Small intestine (tissue), 7 donors: ENCODE measurements around the gene LINC01488. TPM values are rescaled to one million over a fixed set of nuclear protein-coding genes. Genes with fewer than 3 reads are reported as not detected.

Source experiments
- DNase-seq, 2 donors: peaks; one replicate each; pipeline versions ENCODE4 v3.0.0 to v3.0.0-alpha.2; 2013
- FAIRE-seq: peaks from 2 replicates; lab custom pipeline; 2012; peaks lifted over from hg19 to GRCh38; lab: Jason Lieb, UNC
- H3K27ac ChIP-seq, 3 donors: one replicate each; pipeline ENCODE4 v1.5.1; 2013; ENCODE audit warnings: low read length in 2 of 3, mild to moderate bottlenecking in 2 of 3, control low read depth in 1 of 3, inconsistent platforms in 1 of 3, low read depth in 1 of 3, moderate library complexity in 1 of 3
- H3K27me3 ChIP-seq, 3 donors: one replicate each; pipeline ENCODE4 v1.6.1; 2013; ENCODE audit warnings: low read length in 3 of 3, inconsistent platforms in 1 of 3; ENCODE audit not compliant: control insufficient read depth in 3 of 3, insufficient read depth in 3 of 3
- H3K36me3 ChIP-seq, 3 donors: one replicate each; pipeline ENCODE4 v1.6.1; 2013; ENCODE audit warnings: low read length in 3 of 3, inconsistent platforms in 1 of 3, low read depth in 1 of 3, mild to moderate bottlenecking in 1 of 3, moderate library complexity in 1 of 3; ENCODE audit not compliant: control insufficient read depth in 3 of 3, insufficient read depth in 2 of 3
- H3K4me1 ChIP-seq, 3 donors: one replicate each; pipeline ENCODE4 v1.6.1; 2013; ENCODE audit warnings: low read length in 2 of 3, inconsistent platforms in 1 of 3, low read depth in 1 of 3, mild to moderate bottlenecking in 1 of 3, moderate library complexity in 1 of 3; ENCODE audit not compliant: control insufficient read depth in 3 of 3, insufficient read depth in 2 of 3
- H3K4me3 ChIP-seq, 3 donors: one replicate each; pipeline ENCODE4 v1.5.1; 2013; ENCODE audit warnings: low read length in 3 of 3, control low read depth in 1 of 3, inconsistent platforms in 1 of 3, low read depth in 1 of 3, mild to moderate bottlenecking in 1 of 3, moderate library complexity in 1 of 3
- H3K9me3 ChIP-seq, 2 donors: one replicate each; pipeline ENCODE4 v1.6.1; 2013; ENCODE audit warnings: low read depth in 1 of 2, low read length in 1 of 2; ENCODE audit not compliant: control insufficient read depth in 2 of 2, insufficient read depth in 1 of 2
- WGBS, 3 donors: extraction: QIAGEN DNeasy Blood & Tissue Kit; methylation state at CpG; one replicate each; pipeline ENCODE4 v1.1.7; 2013; 5-methylcytosine and 5-hydroxymethylcytosine counted together
- polyA plus RNA-seq, 4 donors: library from polyadenylated mRNA; stranded (reverse) in 3 of 4; unstranded in 1 of 4; fragments of 200-250 nt in 3 of 4; fragments of 120-200 nt in 1 of 4; gene quantifications; one replicate each; pipeline versions ENCODE4 v1.2.1 to v1.2.3, GENCODE V29; 2013
- donor health status: healthy with polysubstance abuse.
- donor health status: control.
- donor health status: control.
- donor health status: Bipolar disorder and iron deficiency.
- donor health status: healthy.

The LINC01488 gene
- polyA plus RNA-seq, 4 donors, result 0.03 TPM; not detected in 3

GRCh38 chr11:69449320-69450063 lies 32.0 kb upstream of the LINC01488 start:
- Histone ChIP-seq H3K9me3 (peaks cover 0 to 8% of the 10 kb centered on the region in 2 donors), H3K4me3 (no peak overlapping the region), H3K27me3 (no peaks in the 10 kb centered on the region), H3K27ac (peak overlapping the region in 2 of 3 donors; percentile 26 to 39), H3K36me3 (no peaks in the 10 kb centered on the region), H3K4me1 (peaks cover 0 to 32% (median 0%) of the 10 kb centered on the region in 3 donors)
- 41 to 56% (median 47%) methylated on average over 29 of the region's 29 CpGs for WGBS, 3 donors
- no peak for FAIRE-seq
- no peak for DNase-seq

DNA sequence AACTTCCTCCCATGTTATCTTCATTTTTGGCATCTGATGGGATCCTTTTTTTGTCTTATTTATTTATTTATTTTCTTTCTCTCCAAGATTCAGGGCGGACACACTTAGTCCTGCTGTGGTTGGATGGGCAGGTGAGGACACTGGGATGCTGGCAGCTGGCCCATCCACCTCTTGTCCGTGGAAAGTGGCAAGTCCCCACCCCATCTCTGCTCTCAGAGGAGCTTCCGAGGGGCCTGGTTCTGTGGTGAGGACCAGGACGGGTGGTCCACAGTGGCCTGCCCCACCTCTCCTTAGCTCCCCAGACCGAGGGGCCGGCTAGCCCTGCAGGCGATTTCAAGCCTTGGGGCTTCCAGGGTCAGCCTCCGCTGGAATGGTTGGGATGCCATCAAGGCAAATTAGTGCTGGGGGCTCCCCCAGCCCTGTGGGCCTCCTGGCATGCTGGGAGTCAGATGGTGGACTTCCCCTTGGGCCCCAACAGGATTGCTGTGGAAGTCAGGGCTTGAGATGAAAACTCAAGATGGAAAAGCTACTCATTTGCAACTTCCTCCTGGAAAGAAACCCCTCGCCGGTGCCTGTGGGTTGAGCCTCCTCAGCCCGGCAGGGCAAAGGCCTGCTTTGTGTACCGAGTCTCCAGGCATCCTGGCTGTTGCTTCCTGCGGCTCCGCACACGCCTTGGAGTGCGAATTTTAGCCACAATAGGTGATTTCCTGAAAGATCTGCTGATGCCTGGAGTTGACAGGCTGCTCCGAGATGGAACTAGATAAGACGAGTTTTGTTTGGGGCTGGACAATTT lies 31.2 kb upstream of the LINC01488 start:
- Histone ChIP-seq H3K9me3 (peaks cover 0 to 8% of the 10 kb centered on the region in 2 donors), H3K4me3 (no peak overlapping the region), H3K4me1 (peaks cover 0 to 28% (median 0%) of the 10 kb centered on the region in 3 donors), H3K27ac (peak overlapping the region in 2 of 3 donors; percentile 6 to 14), H3K27me3 (no peaks in the 10 kb centered on the region), H3K36me3 (no peaks in the 10 kb centered on the region)
- DNase-seq, result no peak
- FAIRE-seq, result no peak
- 74 to 83% (median 76%) methylated on average over 18 of the region's 18 CpGs for WGBS, 3 donors

GRCh38 chr11:69450857-69451220 lies 30.6 kb upstream of the LINC01488 start:
- DNase-seq (no peak), FAIRE-seq (no peak)
- Histone ChIP-seq H3K27ac (peak overlapping the region in 1 of 3 donors; percentile 4), H3K4me3 (no peak overlapping the region), H3K36me3 (no peaks in the 10 kb centered on the region), H3K4me1 (peaks cover 0 to 28% (median 0%) of the 10 kb centered on the region in 3 donors), H3K9me3 (peaks cover 0 to 8% of the 10 kb centered on the region in 2 donors), H3K27me3 (no peaks in the 10 kb centered on the region)
- 83 to 93% (median 91%) methylated on average over 6 of the region's 6 CpGs for WGBS, 3 donors

DNA sequence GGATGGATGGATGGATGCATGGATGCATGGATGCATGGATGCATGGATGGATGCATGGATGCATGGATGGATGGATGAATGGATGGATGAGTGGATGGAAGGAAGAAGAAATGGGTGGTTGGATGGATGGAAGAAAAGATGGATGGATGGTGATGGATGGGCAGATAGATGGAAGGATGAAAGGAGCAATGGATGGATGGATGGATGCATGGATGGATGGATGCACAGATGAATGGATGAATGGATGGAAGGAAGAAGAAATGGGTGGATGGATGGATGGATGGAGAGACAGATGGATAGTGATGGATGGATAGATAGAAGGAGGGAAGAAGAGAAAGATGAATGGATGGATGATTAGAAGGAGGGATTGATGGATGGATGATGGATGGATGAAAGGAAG lies 30.2 kb upstream of the LINC01488 start:
- H3K36me3 ChIP-seq, result no peaks in the 10 kb centered on the region
- FAIRE-seq (no peak), DNase-seq (no peak)
- peaks cover 0 to 8% of the 10 kb centered on the region in 2 donors for H3K9me3 ChIP-seq
- H3K4me1 ChIP-seq, result peaks cover 0 to 28% (median 0%) of the 10 kb centered on the region in 3 donors
- no peak overlapping the region for H3K4me3 ChIP-seq
- H3K27me3 ChIP-seq, result no peaks in the 10 kb centered on the region
- H3K27ac ChIP-seq, result no peak overlapping the region

DNA sequence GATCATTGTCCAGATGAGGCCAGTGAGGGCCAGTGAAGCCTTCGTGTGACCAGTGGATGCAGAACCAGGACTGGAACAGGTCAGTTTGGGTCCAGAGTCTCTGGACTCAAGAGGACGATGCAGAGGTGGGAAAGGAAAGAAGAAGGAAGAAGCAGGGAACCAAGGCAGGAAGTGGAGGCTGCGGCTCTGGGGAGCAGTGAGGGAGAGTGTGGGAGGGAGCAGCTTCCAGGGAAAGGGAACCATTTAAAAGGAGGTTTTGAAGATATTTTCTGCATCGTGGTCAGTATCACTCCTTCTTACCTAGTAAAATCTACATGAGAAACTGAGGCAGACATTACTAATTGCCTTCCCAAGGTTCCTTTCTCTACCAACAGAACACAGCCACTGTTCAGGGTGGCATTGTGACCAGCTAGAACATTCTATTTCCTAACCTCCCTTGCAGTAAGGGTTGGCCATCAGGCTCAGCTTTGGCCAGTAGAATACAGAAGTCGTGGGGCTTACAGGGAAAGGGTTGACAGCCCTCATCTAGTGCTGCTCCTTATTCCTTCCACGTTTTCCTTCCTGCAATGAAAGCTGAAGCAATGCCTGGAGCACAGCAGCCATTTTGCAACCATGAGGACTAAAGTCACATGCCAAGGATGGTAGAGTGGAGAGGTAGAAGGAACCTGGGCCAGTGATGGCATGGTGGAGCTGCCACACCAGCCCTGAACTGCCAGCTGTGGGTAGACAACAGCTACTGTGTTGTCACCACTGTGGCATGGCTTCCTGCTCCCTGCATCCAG lies 29.1 kb upstream of the LINC01488 start:
- 76 to 89% (median 77%) methylated on average over 6 of the region's 6 CpGs for WGBS, 3 donors
- DNase-seq, result no peak
- Histone ChIP-seq H3K4me3 (no peak overlapping the region), H3K27me3 (no peaks in the 10 kb centered on the region), H3K36me3 (no peaks in the 10 kb centered on the region), H3K4me1 (peaks cover 0 to 28% (median 0%) of the 10 kb centered on the region in 3 donors), H3K27ac (no peak overlapping the region), H3K9me3 (peaks cover 0 to 12% of the 10 kb centered on the region in 2 donors)
- FAIRE-seq, result no peak

DNA sequence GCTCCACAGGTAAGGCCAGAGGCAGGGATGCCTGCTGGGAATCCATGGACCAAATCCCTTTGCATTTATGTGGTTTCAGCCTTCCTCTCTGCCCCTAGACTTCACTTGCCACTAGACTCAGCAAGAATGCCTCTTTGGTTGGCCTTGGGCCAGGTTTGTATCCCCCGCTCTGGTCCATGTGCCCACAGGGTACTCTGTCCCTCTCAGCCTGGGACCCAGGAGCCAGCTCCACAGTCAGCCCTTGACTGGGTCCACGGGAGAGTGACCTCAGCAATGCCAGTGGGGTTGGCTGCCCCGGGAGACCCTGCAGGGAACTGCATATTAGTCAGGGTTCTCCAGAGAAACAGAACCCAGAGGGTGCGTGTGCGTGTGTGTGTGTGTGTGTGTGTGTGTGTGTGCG lies 28.3 kb upstream of the LINC01488 start:
- FAIRE-seq (no peak), DNase-seq (no peak)
- peaks cover 0 to 28% (median 0%) of the 10 kb centered on the region in 3 donors for H3K4me1 ChIP-seq
- H3K27ac ChIP-seq, result no peak overlapping the region
- no peak overlapping the region for H3K4me3 ChIP-seq
- H3K27me3 ChIP-seq, result no peaks in the 10 kb centered on the region
- 82 to 87% (median 86%) methylated on average over 6 of the region's 6 CpGs for WGBS, 3 donors
- H3K9me3 ChIP-seq, result peaks cover 0 to 12% of the 10 kb centered on the region in 2 donors
- H3K36me3 ChIP-seq, result no peaks in the 10 kb centered on the region

GRCh38 chr11:69454018-69454417 lies 27.4 kb upstream of the LINC01488 start:
- peaks cover 0 to 28% (median 0%) of the 10 kb centered on the region in 3 donors for H3K4me1 ChIP-seq
- FAIRE-seq (no peak), DNase-seq (peak; percentile 76 to 86)
- H3K4me3 ChIP-seq, result no peak overlapping the region
- H3K36me3 ChIP-seq, result no peaks in the 10 kb centered on the region
- peak overlapping the region in 1 of 3 donors; percentile 1 for H3K27ac ChIP-seq
- peaks cover 0 to 12% of the 10 kb centered on the region in 2 donors for H3K9me3 ChIP-seq
- 17 to 64% (median 45%) methylated on average over 7 of the region's 7 CpGs for WGBS, 3 donors
- H3K27me3 ChIP-seq, result no peaks in the 10 kb centered on the region

DNA sequence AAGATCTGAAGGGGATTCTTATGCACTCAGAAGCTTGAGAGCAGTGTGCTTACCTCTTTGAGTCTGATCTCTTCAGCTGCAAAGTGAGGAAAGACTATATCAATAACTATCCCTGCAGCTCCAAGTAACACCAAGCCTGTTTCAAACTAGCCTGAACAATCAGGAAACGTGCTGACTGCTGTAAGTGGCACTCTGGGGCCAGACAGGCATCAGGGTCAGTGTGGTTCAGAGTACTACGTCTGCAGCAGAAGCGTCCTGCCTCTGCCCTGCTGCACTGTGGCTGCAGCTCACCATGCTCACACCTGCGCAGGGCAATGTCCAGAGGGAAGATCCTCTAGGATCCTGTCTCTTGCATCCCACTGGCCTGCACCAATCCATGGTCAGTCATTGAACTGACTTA lies 25.5 kb upstream of the LINC01488 start:
- H3K27me3 ChIP-seq, result no peaks in the 10 kb centered on the region
- DNase-seq, result peak in 1 of 2 donors; percentile 28
- H3K4me1 ChIP-seq, result peaks cover 0 to 27% (median 5%) of the 10 kb centered on the region in 3 donors
- H3K27ac ChIP-seq, result no peak overlapping the region
- H3K9me3 ChIP-seq, result peaks cover 0 to 18% of the 10 kb centered on the region in 2 donors
- H3K4me3 ChIP-seq, result no peak overlapping the region
- no peak for FAIRE-seq
- no peaks in the 10 kb centered on the region for H3K36me3 ChIP-seq
- 52 to 77% (median 66%) methylated on average over 4 of the region's 4 CpGs for WGBS, 3 donors
